Measurements from ENCODE around the gene DLGAP1.
A peak's percentile ranks its signal among the peaks of the same experiment; 100 is the strongest.
"Not testable (repeated sequence)": the region's sequence is repeated elsewhere in the genome, so short reads cannot be mapped to it uniquely, and the experiment has no call there.

Gene DLGAP1

GRCh38 chr18:4068552-4069158 is 386.5 kb downstream of the DLGAP1 start:
- peak; percentile 14 for DNase-seq

- no peak for DNase-seq
These were observed 391.6 kb downstream of the DLGAP1 start for GRCh38 chr18:4063545-4063944.

GRCh38 chr18:4060427-4061281 is 394.5 kb downstream of the DLGAP1 start:
- no peak for DNase-seq

GRCh38 chr18:4058179-4058578 is 396.9 kb downstream of the DLGAP1 start:
- DNase-seq, result no peak

GRCh38 chr18:4040391-4041092 is 414.6 kb downstream of the DLGAP1 start:
- no peak for DNase-seq

GRCh38 chr18:4035521-4035920 is 419.6 kb downstream of the DLGAP1 start:
- no peak for DNase-seq

- DNase-seq, result not testable (repeated sequence)
These were observed 420.3 kb downstream of the DLGAP1 start for GRCh38 chr18:4034815-4035214.

- DNase-seq, result no peak
These were observed 428.6 kb downstream of the DLGAP1 start for GRCh38 chr18:4026542-4026941.

- no peak for DNase-seq
These were observed 430.4 kb downstream of the DLGAP1 start for GRCh38 chr18:4024702-4025101.

- not testable (repeated sequence) for DNase-seq
These were observed 432.4 kb downstream of the DLGAP1 start for GRCh38 chr18:4022749-4023148.

- DNase-seq, result no peak
These were observed 435.1 kb downstream of the DLGAP1 start for GRCh38 chr18:4020026-4020425.

GRCh38 chr18:4017480-4017879 is 437.6 kb downstream of the DLGAP1 start:
- DNase-seq, result no peak

- no peak for DNase-seq
These were observed 438.6 kb downstream of the DLGAP1 start for GRCh38 chr18:4016391-4017049.

GRCh38 chr18:4007846-4008245 is 447.3 kb downstream of the DLGAP1 start:
- DNase-seq, result no peak

GRCh38 chr18:4004183-4004829 is 450.8 kb downstream of the DLGAP1 start:
- DNase-seq, result no peak

GRCh38 chr18:3998698-3999333 is 456.3 kb downstream of the DLGAP1 start:
- peak; percentile 39 for DNase-seq

GRCh38 chr18:3995476-3996102 is 459.5 kb downstream of the DLGAP1 start:
- DNase-seq, result peak; percentile 46

- no peak for DNase-seq
These were observed 461.0 kb downstream of the DLGAP1 start for GRCh38 chr18:3993941-3994687.

GRCh38 chr18:3985664-3986063 is 469.4 kb downstream of the DLGAP1 start:
- DNase-seq, result no peak

GRCh38 chr18:3985020-3985419 is 470.1 kb downstream of the DLGAP1 start:
- DNase-seq, result no peak

All from NCI-H1694 treated with DMSO at 0.1 percent for 48 hours (cell line).